Natural killer cell (primary cell): ENCODE results near the gene KIF5C. TPM values are rescaled to one million over a fixed set of nuclear protein-coding genes. Genes with fewer than 3 reads are reported as not detected.
A peak's percentile ranks its signal among the peaks of the same experiment; 100 is the strongest.

Source experiments
- ATAC-seq, 3 donors: fragments of 150-1000 bp in 2 of 3; fragments of 200-7000 bp in 1 of 3; cut with Tn5 transposase; 1 replicate in 1 of 3; 2 replicates in 2 of 3; pipeline ENCODE4 v1.10.0; 2021; ENCODE audit warnings: mild to moderate bottlenecking in 2 of 3, moderate library complexity in 2 of 3
- DNase-seq, 2 donors: peaks; one replicate each; pipeline versions ENCODE4 v3.0.0 to v3.0.0-alpha.2; 2013 to 2021; ENCODE audit warnings: mixed read lengths in 1 of 2
- H3K27ac ChIP-seq: one replicate; pipeline ENCODE4 v1.5.1; 2013; ENCODE audit warnings: mild to moderate bottlenecking, low read length
- H3K27me3 ChIP-seq: one replicate; pipeline ENCODE4 v1.6.1; 2013; ENCODE audit warnings: low read length; ENCODE audit not compliant: control insufficient read depth, insufficient read depth
- H3K36me3 ChIP-seq: one replicate; pipeline ENCODE4 v1.6.1; 2013; ENCODE audit warnings: low read length; ENCODE audit not compliant: control insufficient read depth, insufficient read depth
- H3K4me1 ChIP-seq: one replicate; pipeline ENCODE4 v1.6.1; 2013; ENCODE audit warnings: low read length; ENCODE audit not compliant: control insufficient read depth, insufficient read depth
- H3K4me3 ChIP-seq: one replicate; pipeline ENCODE4 v1.5.1; 2013; ENCODE audit warnings: low read length
- H3K9me3 ChIP-seq: one replicate; pipeline ENCODE4 v1.6.1; 2013; ENCODE audit warnings: low read length; ENCODE audit not compliant: control insufficient read depth, insufficient read depth
- H3K27ac Mint-ChIP-seq, 2 donors: one replicate each; pipeline ENCODE4 v1.8.0; 2022; ENCODE audit warnings: mild to moderate bottlenecking in 2 of 2, mixed read lengths in 2 of 2, moderate library complexity in 1 of 2
- H3K27me3 Mint-ChIP-seq, 2 donors: one replicate each; pipeline ENCODE4 v1.8.0; 2022; ENCODE audit warnings: low read depth in 2 of 2, mixed read lengths in 2 of 2
- H3K36me3 Mint-ChIP-seq: one replicate; pipeline ENCODE4 v1.8.0; 2022; ENCODE audit warnings: mixed read lengths
- H3K4me1 Mint-ChIP-seq, 2 donors: one replicate each; pipeline ENCODE4 v1.8.0; 2022; ENCODE audit warnings: mixed read lengths in 2 of 2
- H3K4me3 Mint-ChIP-seq: one replicate; pipeline ENCODE4 v1.8.0; 2022; ENCODE audit warnings: mild to moderate bottlenecking, moderate library complexity, mixed read lengths
- H3K9me3 Mint-ChIP-seq, 2 donors: one replicate each; pipeline ENCODE4 v1.8.0; 2022; ENCODE audit warnings: mixed read lengths in 2 of 2
- WGBS: methylation state at CpG from one replicate; pipeline ENCODE4 v1.1.7; 2013; ENCODE audit warnings: missing lambda C conversion rate; ENCODE audit not compliant: insufficient coverage; 5-methylcytosine and 5-hydroxymethylcytosine counted together
- intact Hi-C: fragments of 100-400 bp; cut with micrococcal nuclease; formaldehyde crosslinking; loops from one replicate; pipeline ENCODE4 v1.14.2; 2022
- total RNA-seq, 4 donors: library from RNA; stranded (reverse); fragments of 120-200 nt in 1 of 4; gene quantifications; one replicate each; pipeline versions ENCODE4 v1.2.3 to v1.2.4, GENCODE V29; 2013 to 2022
- TF ChIP-seq, protein P1 (sequence below): fragments of 200-600 bp; IDR thresholded peaks from one replicate; pipeline ENCODE4 v1.8.0; 2022; ENCODE audit warnings: antibody characterized with exemption

KIF5C gene
- total RNA-seq, 3 donors from 2014 or later (not counting 1 experiment from before 2014, with no cell fraction given): 0.42 to 2.7 (median 1.8) TPM

DNA sequence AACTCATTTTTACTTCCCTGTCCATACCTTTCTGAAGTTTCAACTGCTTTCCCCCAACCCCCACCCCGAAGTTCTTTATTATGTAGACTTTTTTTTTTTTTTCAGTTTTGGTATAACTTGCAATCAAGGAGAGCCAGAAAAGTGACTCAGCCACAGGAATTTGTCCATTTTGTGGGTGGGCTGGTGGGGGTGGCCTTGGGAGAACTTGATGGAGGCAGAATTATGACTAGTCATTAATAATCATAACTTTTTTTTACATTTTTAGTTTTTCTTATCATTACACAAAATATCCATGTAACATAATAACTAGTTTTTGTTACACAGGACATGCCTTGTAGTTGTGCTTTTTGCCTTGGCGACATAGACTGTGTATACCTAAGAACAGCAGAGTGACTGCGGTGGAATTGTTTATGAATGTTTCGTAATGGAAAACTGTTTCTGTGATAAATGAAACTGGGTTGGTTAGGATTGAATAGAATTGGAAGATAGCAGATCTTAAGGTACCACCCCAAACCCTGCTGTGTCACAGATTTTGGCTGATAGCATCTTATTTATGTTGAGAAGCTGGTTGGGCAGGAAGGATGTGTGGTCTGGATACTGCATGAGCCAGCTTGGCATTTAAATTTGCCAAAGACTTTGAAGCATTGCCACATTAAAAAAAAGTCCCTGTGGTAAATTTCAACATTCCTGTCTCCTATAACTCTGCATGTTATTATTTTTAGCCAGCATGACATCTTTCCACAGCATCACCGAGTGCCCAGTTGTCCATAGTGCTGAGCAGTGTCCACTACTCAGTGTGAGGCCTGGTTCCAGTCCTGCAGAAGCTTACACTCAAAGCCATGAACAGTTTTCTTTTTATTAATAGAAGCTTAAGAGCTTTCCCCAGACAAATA, 194.2 kb downstream of the KIF5C start:
- peak in 2 of 3 donors; percentile 44 to 93 for ATAC-seq
- Histone ChIP-seq H3K36me3 (no peaks in the 10 kb centered on the region), H3K9me3 (no peaks in the 10 kb centered on the region), H3K27me3 (no peaks in the 10 kb centered on the region), H3K27ac (no peak overlapping the region), H3K4me1 (no peaks in the 10 kb centered on the region), H3K4me3 (no peak overlapping the region)
- Mint-ChIP-seq H3K9me3 (no peaks in the 10 kb centered on the region), H3K27ac (no peak overlapping the region), H3K4me3 (no peak overlapping the region), H3K4me1 (peaks cover 0 to 6% of the 10 kb centered on the region in 2 donors), H3K27me3 (peaks cover 0 to 11% of the 10 kb centered on the region in 2 donors), H3K36me3 (no peaks in the 10 kb centered on the region)
- TF ChIP-seq, protein P1, sequence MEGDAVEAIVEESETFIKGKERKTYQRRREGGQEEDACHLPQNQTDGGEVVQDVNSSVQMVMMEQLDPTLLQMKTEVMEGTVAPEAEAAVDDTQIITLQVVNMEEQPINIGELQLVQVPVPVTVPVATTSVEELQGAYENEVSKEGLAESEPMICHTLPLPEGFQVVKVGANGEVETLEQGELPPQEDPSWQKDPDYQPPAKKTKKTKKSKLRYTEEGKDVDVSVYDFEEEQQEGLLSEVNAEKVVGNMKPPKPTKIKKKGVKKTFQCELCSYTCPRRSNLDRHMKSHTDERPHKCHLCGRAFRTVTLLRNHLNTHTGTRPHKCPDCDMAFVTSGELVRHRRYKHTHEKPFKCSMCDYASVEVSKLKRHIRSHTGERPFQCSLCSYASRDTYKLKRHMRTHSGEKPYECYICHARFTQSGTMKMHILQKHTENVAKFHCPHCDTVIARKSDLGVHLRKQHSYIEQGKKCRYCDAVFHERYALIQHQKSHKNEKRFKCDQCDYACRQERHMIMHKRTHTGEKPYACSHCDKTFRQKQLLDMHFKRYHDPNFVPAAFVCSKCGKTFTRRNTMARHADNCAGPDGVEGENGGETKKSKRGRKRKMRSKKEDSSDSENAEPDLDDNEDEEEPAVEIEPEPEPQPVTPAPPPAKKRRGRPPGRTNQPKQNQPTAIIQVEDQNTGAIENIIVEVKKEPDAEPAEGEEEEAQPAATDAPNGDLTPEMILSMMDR: no peak
- peak in 1 of 2 donors; percentile 50 for DNase-seq
- intact Hi-C loops: no loop called here
- WGBS: 9% methylated on average over 4 of the region's 5 CpGs

DNA sequence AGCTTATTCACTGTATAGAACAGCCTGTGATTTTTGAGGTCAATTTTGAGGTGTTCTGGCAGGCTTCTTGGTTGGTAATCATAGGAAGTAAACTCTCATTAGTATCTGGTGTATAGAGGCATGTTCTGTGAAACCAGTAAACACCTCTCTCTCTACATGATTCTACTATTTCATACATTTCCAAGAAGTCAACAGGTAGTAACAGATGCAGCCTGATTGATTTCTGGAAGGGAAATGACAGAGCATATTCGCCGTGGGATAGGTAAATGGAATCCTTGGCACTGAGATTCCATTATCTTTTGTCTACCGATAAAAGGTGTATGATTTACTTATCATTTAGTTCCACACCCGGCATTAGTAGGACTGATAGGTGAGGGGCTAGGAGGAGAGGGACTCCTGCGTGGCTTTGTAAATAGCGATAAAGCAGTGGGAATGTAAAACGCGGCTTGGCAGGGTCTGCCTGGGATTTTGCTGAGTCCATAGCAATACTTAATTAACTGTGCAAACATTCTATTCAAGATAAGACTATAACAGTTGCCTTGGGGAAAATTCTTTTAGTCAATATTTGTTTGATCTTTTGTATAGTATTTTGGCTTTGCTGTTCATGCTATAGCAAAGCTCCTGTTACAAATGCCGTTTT, 195.8 kb downstream of the KIF5C start:
- no peaks in the 10 kb centered on the region for H3K36me3 ChIP-seq
- no peaks in the 10 kb centered on the region for H3K27me3 ChIP-seq
- H3K27ac ChIP-seq: no peak overlapping the region
- 66% methylated on average over 8 of the region's 9 CpGs for WGBS
- DNase-seq (no peak), ATAC-seq (no peak)
- H3K27ac Mint-ChIP-seq: no peak overlapping the region
- H3K4me3 ChIP-seq: no peak overlapping the region
- no peaks in the 10 kb centered on the region for H3K9me3 Mint-ChIP-seq
- no peaks in the 10 kb centered on the region for H3K36me3 Mint-ChIP-seq
- no peaks in the 10 kb centered on the region for H3K4me1 ChIP-seq
- H3K9me3 ChIP-seq: no peaks in the 10 kb centered on the region
- H3K4me1 Mint-ChIP-seq: peaks cover 0 to 6% of the 10 kb centered on the region in 2 donors
- H3K27me3 Mint-ChIP-seq: peaks cover 6 to 12% of the 10 kb centered on the region in 2 donors
- TF ChIP-seq, protein P1: no peak
- H3K4me3 Mint-ChIP-seq: no peak overlapping the region
- intact Hi-C loops: no loop called here

DNA sequence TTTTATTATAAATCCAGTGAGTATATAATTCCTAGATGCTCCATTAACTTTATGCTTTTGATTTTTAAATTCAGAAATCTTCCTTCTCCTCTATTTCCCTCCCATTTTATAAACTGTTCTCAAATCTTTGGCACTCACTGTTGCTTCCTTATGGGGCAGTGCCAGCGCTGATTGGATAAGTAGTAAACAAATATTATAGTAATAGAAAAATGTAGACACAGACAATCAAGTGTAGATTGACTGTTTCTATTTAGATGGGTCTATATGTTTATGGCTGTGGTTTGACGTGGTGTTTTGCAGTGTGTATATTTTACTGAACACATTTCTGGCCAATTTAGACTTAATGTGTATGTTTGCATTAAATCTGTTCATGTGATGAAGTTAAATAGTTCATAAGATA, 200.1 kb downstream of the KIF5C start:
- no peaks in the 10 kb centered on the region for H3K9me3 Mint-ChIP-seq
- peaks cover 13 to 15% of the 10 kb centered on the region in 2 donors for H3K27me3 Mint-ChIP-seq
- no peak overlapping the region for H3K27ac ChIP-seq
- no peak overlapping the region for H3K4me3 Mint-ChIP-seq
- WGBS: 79% methylated on average over 1 of the region's 2 CpGs
- H3K27ac Mint-ChIP-seq: no peak overlapping the region
- no peaks in the 10 kb centered on the region for H3K4me1 Mint-ChIP-seq
- no peak for ATAC-seq
- no peak overlapping the region for H3K4me3 ChIP-seq
- no peaks in the 10 kb centered on the region for H3K36me3 Mint-ChIP-seq
- DNase-seq: no peak
- no peaks in the 10 kb centered on the region for H3K9me3 ChIP-seq
- no peaks in the 10 kb centered on the region for H3K36me3 ChIP-seq
- TF ChIP-seq, protein P1: no peak
- no peaks in the 10 kb centered on the region for H3K4me1 ChIP-seq
- H3K27me3 ChIP-seq: no peaks in the 10 kb centered on the region
- intact Hi-C loops: no loop called here
